Retinal pigment epithelial cell (primary cell): Measurements from ENCODE around the gene SETSIP.
"Not testable (repeated sequence)": the region's sequence is repeated elsewhere in the genome, so short reads cannot be mapped to it uniquely, and the experiment has no call there.

Source experiments
- DNase-seq: peaks from one replicate; pipeline ENCODE4 v3.0.0-alpha.2; 2010; ENCODE audit warnings: low read depth
- H3K4me3 ChIP-seq: 2 replicates; pipeline ENCODE4 v1.5.1; 2011; ENCODE audit warnings: mild to moderate bottlenecking, low read length, control low read depth, moderate library complexity
- CTCF ChIP-seq: conservative IDR thresholded peaks from 2 replicates; pipeline ENCODE4 v1.5.1; 2011; ENCODE audit warnings: low read depth, low read length, control low read depth, inconsistent platforms

Gene SETSIP

GRCh38 chr1:92081031-92081430, 5.8 kb upstream of the SETSIP start:
- TF ChIP-seq CTCF: no peak
- DNase-seq: no peak
- peak overlapping the region; percentile 87 for H3K4me3 ChIP-seq

- DNase-seq: peak; percentile 20
- H3K4me3 ChIP-seq: peak within 1 kb of the TSS; percentile 87
- TF ChIP-seq CTCF: no peak
Measured at GRCh38 chr1:92080128-92080985, 5.1 kb upstream of the SETSIP start, which contains the start of gene BTBD8. Gene BTBD8 (plus strand): TSS chr1:92080345. CDS start chr1:92080572, 227 bp downstream.

GRCh38 chr1:92079441-92079840, 4.2 kb upstream of the SETSIP start:
- H3K4me3 ChIP-seq: peak overlapping the region; percentile 87
- no peak for DNase-seq
- TF ChIP-seq CTCF: no peak

GRCh38 chr1:92078077-92078476, 2.9 kb upstream of the SETSIP start:
- H3K4me3 ChIP-seq, DNase-seq: not testable (repeated sequence)

- DNase-seq: no peak
- H3K4me3 ChIP-seq: no peak overlapping the region
- no peak for TF ChIP-seq CTCF
Measured at GRCh38 chr1:92076363-92076762, 1.2 kb upstream of the SETSIP start.

- not testable (repeated sequence) for DNase-seq, H3K4me3 ChIP-seq
Measured at GRCh38 chr1:92074446-92074845, 765 bp downstream of the SETSIP start.

GRCh38 chr1:92070892-92071291, 4.3 kb downstream of the SETSIP start:
- no peak for TF ChIP-seq CTCF
- H3K4me3 ChIP-seq: no peak overlapping the region
- DNase-seq: no peak

GRCh38 chr1:92066321-92066720, 8.9 kb downstream of the SETSIP start:
- no peak for TF ChIP-seq CTCF
- no peak for DNase-seq
- H3K4me3 ChIP-seq: no peak overlapping the region
